ENCODE measurements around the gene PPP1R17.

DNA sequence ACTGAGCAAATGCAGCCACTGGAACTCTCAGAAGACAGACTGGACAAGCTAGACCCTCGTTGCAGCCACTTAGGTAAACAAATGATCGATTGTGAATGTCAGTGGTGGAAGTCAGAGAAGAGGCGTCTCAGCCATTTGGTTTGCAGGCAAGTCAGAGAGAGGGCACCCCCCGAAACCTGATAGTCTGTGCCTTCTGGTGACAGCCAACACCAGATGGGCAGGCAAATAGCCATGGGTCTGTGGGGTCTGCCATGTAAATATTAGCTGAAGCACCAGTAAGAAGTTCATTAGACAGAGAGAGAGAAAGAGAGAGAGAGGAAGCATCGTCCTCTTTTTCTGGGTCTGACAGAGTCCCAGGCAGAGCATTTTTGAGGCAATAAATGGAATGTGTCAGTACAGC is 5.4 kb downstream of the PPP1R17 start:
- TF ChIP-seq EP300 (IDR thresholded peaks at IDR 0.05) (no peak), POLR2AphosphoS5 (IDR thresholded peaks at IDR 0.05) (no peak), POLR2A (IDR thresholded peaks at IDR 0.05) (no peak)
- TF ChIP-seq, protein P1, sequence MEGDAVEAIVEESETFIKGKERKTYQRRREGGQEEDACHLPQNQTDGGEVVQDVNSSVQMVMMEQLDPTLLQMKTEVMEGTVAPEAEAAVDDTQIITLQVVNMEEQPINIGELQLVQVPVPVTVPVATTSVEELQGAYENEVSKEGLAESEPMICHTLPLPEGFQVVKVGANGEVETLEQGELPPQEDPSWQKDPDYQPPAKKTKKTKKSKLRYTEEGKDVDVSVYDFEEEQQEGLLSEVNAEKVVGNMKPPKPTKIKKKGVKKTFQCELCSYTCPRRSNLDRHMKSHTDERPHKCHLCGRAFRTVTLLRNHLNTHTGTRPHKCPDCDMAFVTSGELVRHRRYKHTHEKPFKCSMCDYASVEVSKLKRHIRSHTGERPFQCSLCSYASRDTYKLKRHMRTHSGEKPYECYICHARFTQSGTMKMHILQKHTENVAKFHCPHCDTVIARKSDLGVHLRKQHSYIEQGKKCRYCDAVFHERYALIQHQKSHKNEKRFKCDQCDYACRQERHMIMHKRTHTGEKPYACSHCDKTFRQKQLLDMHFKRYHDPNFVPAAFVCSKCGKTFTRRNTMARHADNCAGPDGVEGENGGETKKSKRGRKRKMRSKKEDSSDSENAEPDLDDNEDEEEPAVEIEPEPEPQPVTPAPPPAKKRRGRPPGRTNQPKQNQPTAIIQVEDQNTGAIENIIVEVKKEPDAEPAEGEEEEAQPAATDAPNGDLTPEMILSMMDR (IDR thresholded peaks at IDR 0.05): no peak
